PC-3 (cell line): Measurements from ENCODE around the gene MGAT3.

Experiments used
- EZH2 ChIP-seq: fragments of 300-600 bp; sonication (generic); IDR thresholded peaks from one replicate; pipeline ENCODE4 v1.6.1; 2017; ENCODE audit warnings: antibody characterized with exemption, mild to moderate bottlenecking, low read length; ENCODE audit not compliant: unreplicated experiment
- EZH2phosphoT487 ChIP-seq: fragments of 300-600 bp; sonication (generic); IDR thresholded peaks from 2 replicates; pipeline ENCODE4 v1.6.1; 2018; ENCODE audit warnings: mild to moderate bottlenecking, antibody characterized with exemption, low read length, borderline replicate concordance
- TF ChIP-seq, protein P1 (sequence below): fragments of 300-600 bp; sonication (generic); conservative IDR thresholded peaks from 2 replicates; pipeline ENCODE4 v1.5.1; 2017; ENCODE audit warnings: antibody characterized with exemption, low read depth, mild to moderate bottlenecking, low read length

DNA sequence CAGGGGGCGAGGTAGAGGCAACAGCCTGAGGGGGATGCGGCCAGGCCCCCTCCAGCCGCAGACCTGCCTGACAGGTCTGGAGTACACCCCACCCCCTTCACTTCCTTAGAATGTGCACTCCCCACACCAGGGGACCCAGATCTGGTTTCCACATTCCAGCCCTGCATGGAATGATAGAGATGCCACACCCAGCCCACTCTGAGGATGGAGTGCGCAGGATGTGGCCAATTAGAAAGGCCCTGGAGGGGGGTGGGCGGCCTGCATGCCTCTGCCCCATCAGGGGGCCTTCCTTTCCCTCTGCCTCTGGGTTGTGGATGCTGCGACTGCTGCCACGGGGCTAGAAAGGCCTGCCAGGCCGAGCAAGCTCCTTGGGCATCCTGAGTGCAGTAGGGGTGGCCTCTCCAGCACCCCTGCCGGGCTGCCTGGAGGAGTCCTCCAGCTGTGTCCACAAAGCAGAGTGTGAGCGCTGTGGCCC, 28.2 kb upstream of the MGAT3 start:
- TF ChIP-seq, protein P1, sequence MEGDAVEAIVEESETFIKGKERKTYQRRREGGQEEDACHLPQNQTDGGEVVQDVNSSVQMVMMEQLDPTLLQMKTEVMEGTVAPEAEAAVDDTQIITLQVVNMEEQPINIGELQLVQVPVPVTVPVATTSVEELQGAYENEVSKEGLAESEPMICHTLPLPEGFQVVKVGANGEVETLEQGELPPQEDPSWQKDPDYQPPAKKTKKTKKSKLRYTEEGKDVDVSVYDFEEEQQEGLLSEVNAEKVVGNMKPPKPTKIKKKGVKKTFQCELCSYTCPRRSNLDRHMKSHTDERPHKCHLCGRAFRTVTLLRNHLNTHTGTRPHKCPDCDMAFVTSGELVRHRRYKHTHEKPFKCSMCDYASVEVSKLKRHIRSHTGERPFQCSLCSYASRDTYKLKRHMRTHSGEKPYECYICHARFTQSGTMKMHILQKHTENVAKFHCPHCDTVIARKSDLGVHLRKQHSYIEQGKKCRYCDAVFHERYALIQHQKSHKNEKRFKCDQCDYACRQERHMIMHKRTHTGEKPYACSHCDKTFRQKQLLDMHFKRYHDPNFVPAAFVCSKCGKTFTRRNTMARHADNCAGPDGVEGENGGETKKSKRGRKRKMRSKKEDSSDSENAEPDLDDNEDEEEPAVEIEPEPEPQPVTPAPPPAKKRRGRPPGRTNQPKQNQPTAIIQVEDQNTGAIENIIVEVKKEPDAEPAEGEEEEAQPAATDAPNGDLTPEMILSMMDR: no peak
- TF ChIP-seq EZH2 (no peak), EZH2phosphoT487 (no peak)
